GM21360 (cell line): ENCODE data around the gene ASCC3.
"Not testable (repeated sequence)": the region's sequence is repeated elsewhere in the genome, so short reads cannot be mapped to it uniquely, and the experiment has no call there.

Source experiments
- ATAC-seq: cut with Tn5 transposase; IDR thresholded peaks from one replicate; pipeline ENCODE4 v1.9.1; 2021; ENCODE audit warnings: mild to moderate bottlenecking, moderate library complexity; ENCODE audit not compliant: unreplicated experiment

Gene ASCC3

GRCh38 chr6:100808638-100809275 lies 72.4 kb downstream of the ASCC3 start:
- no peak for ATAC-seq

- no peak for ATAC-seq
These were observed 74.8 kb downstream of the ASCC3 start for GRCh38 chr6:100806296-100806695.

- no peak for ATAC-seq
These were observed 77.7 kb downstream of the ASCC3 start for GRCh38 chr6:100803264-100804045.

GRCh38 chr6:100801036-100801435 lies 80.1 kb downstream of the ASCC3 start:
- no peak for ATAC-seq

- peak; percentile 91 for ATAC-seq
These were observed 84.9 kb downstream of the ASCC3 start for GRCh38 chr6:100796049-100796823.

GRCh38 chr6:100790084-100790483 lies 91.0 kb downstream of the ASCC3 start:
- ATAC-seq = no peak

GRCh38 chr6:100785982-100786381 lies 95.1 kb downstream of the ASCC3 start:
- no peak for ATAC-seq

- no peak for ATAC-seq
These were observed 100.5 kb downstream of the ASCC3 start for GRCh38 chr6:100780648-100781047.

- ATAC-seq = no peak
These were observed 105.5 kb downstream of the ASCC3 start for GRCh38 chr6:100775667-100776066.

GRCh38 chr6:100774681-100775080 lies 106.4 kb downstream of the ASCC3 start:
- no peak for ATAC-seq

GRCh38 chr6:100768816-100769351 lies 112.2 kb downstream of the ASCC3 start:
- no peak for ATAC-seq

- no peak for ATAC-seq
These were observed 117.4 kb downstream of the ASCC3 start for GRCh38 chr6:100763617-100764241.

- no peak for ATAC-seq
These were observed 119.3 kb downstream of the ASCC3 start for GRCh38 chr6:100761841-100762240.

- not testable (repeated sequence) for ATAC-seq
These were observed 122.7 kb downstream of the ASCC3 start for GRCh38 chr6:100758386-100758785.

GRCh38 chr6:100753421-100753820 lies 127.7 kb downstream of the ASCC3 start:
- no peak for ATAC-seq

- ATAC-seq = no peak
These were observed 129.5 kb downstream of the ASCC3 start for GRCh38 chr6:100751590-100751989.

- no peak for ATAC-seq
These were observed 135.6 kb downstream of the ASCC3 start for GRCh38 chr6:100745419-100746041.

- ATAC-seq = no peak
These were observed 140.7 kb downstream of the ASCC3 start for GRCh38 chr6:100740439-100740838.

- ATAC-seq = not testable (repeated sequence)
These were observed 143.4 kb downstream of the ASCC3 start for GRCh38 chr6:100737720-100738119.

GRCh38 chr6:100731411-100731810 lies 149.7 kb downstream of the ASCC3 start:
- no peak for ATAC-seq
